ENCODE results near the gene CFAP210. TPM values are rescaled to one million over a fixed set of nuclear protein-coding genes. Genes with fewer than 3 reads are reported as not detected.
A peak's percentile ranks its signal among the peaks of the same experiment; 100 is the strongest.

The CFAP210 gene
- total RNA-seq, 1 experiment from 2014 or later = 0.94 TPM

DNA sequence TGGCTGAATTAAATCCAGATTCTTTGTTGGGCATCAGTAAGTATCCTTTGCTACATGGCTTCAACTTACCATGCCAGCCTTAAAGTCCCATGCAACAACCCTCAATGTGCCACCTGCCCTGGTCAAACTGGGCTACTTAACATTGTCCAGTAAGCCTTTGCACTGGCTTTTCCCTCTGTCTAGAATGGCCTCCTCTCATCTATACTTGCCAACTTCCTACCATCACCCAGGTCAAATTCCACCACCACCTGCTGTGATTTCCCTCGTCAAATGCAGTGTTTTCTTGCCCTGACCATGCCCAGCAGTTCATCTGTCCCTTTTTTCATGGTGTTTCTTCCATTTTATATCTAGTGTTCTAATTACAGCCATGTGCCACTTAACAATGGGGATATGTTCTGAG, 45.1 kb upstream of the CFAP210 start:
- Histone ChIP-seq H4K91ac (ENCODE audit: insufficient read length, low read depth, low read length) (no peak overlapping the region), H4K5ac (ENCODE audit: insufficient read length, low read depth, low read length) (no peak overlapping the region), H2BK12ac (ENCODE audit: insufficient read length, low read depth, low read length) (no peak overlapping the region), H3K9ac (ENCODE audit: extremely low read depth, insufficient read length, low read length) (no peak overlapping the region), H3K4me1 (ENCODE audit: insufficient read depth, low read length) (no peaks in the 10 kb centered on the region), H4K20me1 (ENCODE audit: control insufficient read depth, insufficient read depth, insufficient read length) (no peaks in the 10 kb centered on the region), H3K18ac (ENCODE audit: insufficient read length, low read depth, low read length) (no peak overlapping the region), H3K56ac (ENCODE audit: insufficient read length, low read depth, low read length) (no peak overlapping the region), H3K27me3 (ENCODE audit: insufficient read depth, low read length) (no peaks in the 10 kb centered on the region), H3K4ac (ENCODE audit: low read depth, low read length) (no peak overlapping the region), H3K27ac (ENCODE audit: insufficient read length, low read depth, low read length) (no peak overlapping the region), H3K4me2 (ENCODE audit: insufficient read depth, insufficient read length, low read length) (no peak overlapping the region), H2BK5ac (ENCODE audit: insufficient read length, low read length) (no peak overlapping the region), H4K8ac (replicated peaks; ENCODE audit: insufficient read length, low read depth, low read length) (no peak overlapping the region), H3K79me1 (ENCODE audit: insufficient read depth, low read depth, low read length, poor library complexity, severe bottlenecking) (peaks cover 7% of the 10 kb centered on the region), H3K14ac (ENCODE audit: insufficient read depth, low read length) (no peak overlapping the region), H2BK120ac (ENCODE audit: low read depth, low read length, poor library complexity, severe bottlenecking) (no peak overlapping the region), H3T11ph (ENCODE audit: low read length) (no peak overlapping the region), H3K79me2 (ENCODE audit: insufficient read depth, low read length) (peaks cover 4% of the 10 kb centered on the region; the same call in 1 of the 2 replicates), H3K9me3 (ENCODE audit: control insufficient read depth, low read depth, low read length) (no peaks in the 10 kb centered on the region), H2BK15ac (ENCODE audit: low read depth, low read length) (no peak overlapping the region), H2AK5ac (ENCODE audit: insufficient read length, low read length) (no peak overlapping the region), H3K23ac (ENCODE audit: insufficient read length, low read depth, low read length) (no peak overlapping the region), H2AFZ (ENCODE audit: low read length) (no peak overlapping the region), H2BK20ac (ENCODE audit: low read depth, low read length, poor library complexity, severe bottlenecking) (no peak overlapping the region), H3K23me2 (ENCODE audit: insufficient read length, low read depth, low read length, poor library complexity, severe bottlenecking) (peaks cover 4% of the 10 kb centered on the region)
- H3K27me3 Mint-ChIP-seq (ENCODE audit: low read depth) = no peaks in the 10 kb centered on the region
- peaks cover 3 to 5% of the 10 kb centered on the region in 2 experiments; a peak in 4 of 5 replicates for H3K9me3 Mint-ChIP-seq
- no peak overlapping the region; a peak in 1 of 5 replicates for H3K4me3 Mint-ChIP-seq
- H3K27ac Mint-ChIP-seq = peak overlapping the region in 1 of 3 experiments; percentile 11; a peak in 1 of 7 replicates
- H3K36me3 Mint-ChIP-seq (ENCODE audit: insufficient read depth in 1 of 3, low read depth in 3 of 3) = peaks cover 37 to 62% (median 56%) of the 10 kb centered on the region in 3 experiments
- peaks cover 29 to 34% of the 10 kb centered on the region in 2 experiments for H3K4me1 Mint-ChIP-seq
- WGBS (ENCODE audit: extremely low coverage, insufficient read length, low lambda C conversion rate) = no CpG with 5 or more reads among the region's 1 CpG
- DNase-seq = no peak
- TF ChIP-seq, protein P1, sequence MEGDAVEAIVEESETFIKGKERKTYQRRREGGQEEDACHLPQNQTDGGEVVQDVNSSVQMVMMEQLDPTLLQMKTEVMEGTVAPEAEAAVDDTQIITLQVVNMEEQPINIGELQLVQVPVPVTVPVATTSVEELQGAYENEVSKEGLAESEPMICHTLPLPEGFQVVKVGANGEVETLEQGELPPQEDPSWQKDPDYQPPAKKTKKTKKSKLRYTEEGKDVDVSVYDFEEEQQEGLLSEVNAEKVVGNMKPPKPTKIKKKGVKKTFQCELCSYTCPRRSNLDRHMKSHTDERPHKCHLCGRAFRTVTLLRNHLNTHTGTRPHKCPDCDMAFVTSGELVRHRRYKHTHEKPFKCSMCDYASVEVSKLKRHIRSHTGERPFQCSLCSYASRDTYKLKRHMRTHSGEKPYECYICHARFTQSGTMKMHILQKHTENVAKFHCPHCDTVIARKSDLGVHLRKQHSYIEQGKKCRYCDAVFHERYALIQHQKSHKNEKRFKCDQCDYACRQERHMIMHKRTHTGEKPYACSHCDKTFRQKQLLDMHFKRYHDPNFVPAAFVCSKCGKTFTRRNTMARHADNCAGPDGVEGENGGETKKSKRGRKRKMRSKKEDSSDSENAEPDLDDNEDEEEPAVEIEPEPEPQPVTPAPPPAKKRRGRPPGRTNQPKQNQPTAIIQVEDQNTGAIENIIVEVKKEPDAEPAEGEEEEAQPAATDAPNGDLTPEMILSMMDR (conservative IDR thresholded peaks at IDR 0.05) = no peak

Data from H9 (cell line).